ENCODE data around the gene EIF2S2. TPM values are rescaled to one million over a fixed set of nuclear protein-coding genes. Genes with fewer than 3 reads are reported as not detected.

The EIF2S2 gene
- total and polyA plus RNA-seq, 4 donors = 30.8 to 37.9 (median 31.5) TPM

GRCh38 chr20:34100576-34100975 is 11.5 kb downstream of the EIF2S2 start:
- Histone ChIP-seq H3K9me3 (ENCODE audit: control insufficient read depth in 4 of 4, low read length in 3 of 4) (no peaks in the 10 kb centered on the region), H3K4me1 (ENCODE audit: control insufficient read depth in 4 of 4, insufficient read depth in 4 of 4, low read length in 3 of 4) (no peaks in the 10 kb centered on the region), H3K9ac (ENCODE audit: low read depth in 1 of 2, low read length in 2 of 2) (no peak overlapping the region), H3K27me3 (ENCODE audit: control insufficient read depth in 4 of 4, insufficient read depth in 4 of 4, low read length in 3 of 4) (no peaks in the 10 kb centered on the region), H3K36me3 (ENCODE audit: control insufficient read depth in 4 of 4, insufficient read depth in 3 of 4, low read depth in 1 of 4, low read length in 3 of 4) (peaks cover 25 to 85% (median 65%) of the 10 kb centered on the region in 4 donors), H3K4me3 (ENCODE audit: low read depth in 1 of 3, low read length in 3 of 3) (no peak overlapping the region), H3K27ac (ENCODE audit: low read depth in 1 of 2, low read length in 2 of 2) (no peak overlapping the region)
- TF ChIP-seq FOXA1 (IDR thresholded peaks at IDR 0.05) (no peak), NR2F2 (IDR thresholded peaks at IDR 0.05) (no peak), SP1 (IDR thresholded peaks at IDR 0.05) (no peak), REST (IDR thresholded peaks at IDR 0.05) (no peak), FOXA2 (IDR thresholded peaks at IDR 0.05) (no peak), RAD21 (IDR thresholded peaks at IDR 0.05) (no peak), ATF3 (IDR thresholded peaks at IDR 0.05) (no peak), JUND (IDR thresholded peaks at IDR 0.05) (no peak), GABPA (IDR thresholded peaks at IDR 0.05 in 1 of 2, conservative IDR thresholded peaks at IDR 0.05 in 1 of 2) (no peak)
- DNase-seq (ENCODE audit: low spot score) = no peak
- WGBS = 82% methylated on average over 3 of the region's 3 CpGs

- H3K36me3 ChIP-seq (ENCODE audit: control insufficient read depth in 4 of 4, insufficient read depth in 3 of 4, low read depth in 1 of 4, low read length in 3 of 4) = peaks cover 23 to 87% (median 67%) of the 10 kb centered on the region in 4 donors
- H3K9me3 ChIP-seq (ENCODE audit: control insufficient read depth in 4 of 4, low read length in 3 of 4) = no peaks in the 10 kb centered on the region
- DNase-seq (ENCODE audit: low spot score) = no peak
- no peaks in the 10 kb centered on the region for H3K4me1 ChIP-seq (ENCODE audit: control insufficient read depth in 4 of 4, insufficient read depth in 4 of 4, low read length in 3 of 4)
- WGBS = 90% methylated on average over 5 of the region's 5 CpGs
- no peak overlapping the region for H3K4me3 ChIP-seq (ENCODE audit: low read depth in 1 of 3, low read length in 3 of 3)
- no peaks in the 10 kb centered on the region for H3K27me3 ChIP-seq (ENCODE audit: control insufficient read depth in 4 of 4, insufficient read depth in 4 of 4, low read length in 3 of 4)
- no peak overlapping the region for H3K27ac ChIP-seq (ENCODE audit: low read depth in 1 of 2, low read length in 2 of 2)
- TF ChIP-seq NR2F2 (IDR thresholded peaks at IDR 0.05) (no peak), SP1 (IDR thresholded peaks at IDR 0.05) (no peak), RAD21 (IDR thresholded peaks at IDR 0.05) (no peak), FOXA1 (IDR thresholded peaks at IDR 0.05) (no peak), YY1 (IDR thresholded peaks at IDR 0.05) (no peak), MAX (IDR thresholded peaks at IDR 0.05) (no peak), ATF3 (IDR thresholded peaks at IDR 0.05) (no peak)
- H3K9ac ChIP-seq (ENCODE audit: low read depth in 1 of 2, low read length in 2 of 2) = no peak overlapping the region
Measured at GRCh38 chr20:34099675-34100074, 12.4 kb downstream of the EIF2S2 start.

- Histone ChIP-seq H3K36me3 (ENCODE audit: control insufficient read depth in 4 of 4, insufficient read depth in 3 of 4, low read depth in 1 of 4, low read length in 3 of 4) (peaks cover 23 to 91% (median 65%) of the 10 kb centered on the region in 4 donors), H3K9ac (ENCODE audit: low read depth in 1 of 2, low read length in 2 of 2) (no peak overlapping the region), H3K27ac (ENCODE audit: low read depth in 1 of 2, low read length in 2 of 2) (no peak overlapping the region), H3K27me3 (ENCODE audit: control insufficient read depth in 4 of 4, insufficient read depth in 4 of 4, low read length in 3 of 4) (no peaks in the 10 kb centered on the region), H3K4me1 (ENCODE audit: control insufficient read depth in 4 of 4, insufficient read depth in 4 of 4, low read length in 3 of 4) (no peaks in the 10 kb centered on the region), H3K4me3 (ENCODE audit: low read depth in 1 of 3, low read length in 3 of 3) (no peak overlapping the region), H3K9me3 (ENCODE audit: control insufficient read depth in 4 of 4, low read length in 3 of 4) (no peaks in the 10 kb centered on the region)
- DNase-seq (ENCODE audit: low spot score) = no peak
- WGBS = 85% methylated on average over 3 of the region's 3 CpGs
- no peak for TF ChIP-seq REST (IDR thresholded peaks at IDR 0.05)
- TF ChIP-seq YY1 (IDR thresholded peaks at IDR 0.05) = no peak
- no peak for TF ChIP-seq RAD21 (IDR thresholded peaks at IDR 0.05)
- no peak for TF ChIP-seq SP1 (IDR thresholded peaks at IDR 0.05)
- TF ChIP-seq FOXA1 (IDR thresholded peaks at IDR 0.05) = no peak
- no peak for TF ChIP-seq MAX (IDR thresholded peaks at IDR 0.05)
- TF ChIP-seq ATF3 (IDR thresholded peaks at IDR 0.05) = no peak
- TF ChIP-seq JUND (IDR thresholded peaks at IDR 0.05) = no peak
- no peak for TF ChIP-seq TAF1 (conservative IDR thresholded peaks at IDR 0.05)
- TF ChIP-seq NR2F2 (IDR thresholded peaks at IDR 0.05) = no peak
- no peak for TF ChIP-seq RXRA (IDR thresholded peaks at IDR 0.05)
- no peak for TF ChIP-seq GABPA (IDR thresholded peaks at IDR 0.05 in 1 of 2, conservative IDR thresholded peaks at IDR 0.05 in 1 of 2)
- no peak for TF ChIP-seq HNF4G (IDR thresholded peaks at IDR 0.05)
- no peak for TF ChIP-seq ZBTB33 (IDR thresholded peaks at IDR 0.05)
- no peak for TF ChIP-seq FOXA2 (IDR thresholded peaks at IDR 0.05)
- TF ChIP-seq EGR1 (IDR thresholded peaks at IDR 0.05; ENCODE audit: low read depth in 2 of 2) = no peak
Measured at GRCh38 chr20:34098570-34098969, 13.5 kb downstream of the EIF2S2 start.

Data from liver (tissue), 9 donors.